Hepatocyte (in vitro differentiated cells): ENCODE results near the gene FSCN2. TPM values are rescaled to one million over a fixed set of nuclear protein-coding genes. Genes with fewer than 3 reads are reported as not detected.

Experiments used
- DNase-seq: peaks from one replicate; pipeline ENCODE4 v3.0.0-alpha.2; 2016; ENCODE audit warnings: low spot score
- H2AFZ ChIP-seq: fragments of 200-600 bp; sonication (generic); 2 replicates; pipeline ENCODE4 v1.6.0; 2016; ENCODE audit warnings: antibody characterized with exemption, mild to moderate bottlenecking
- H3K27ac ChIP-seq: fragments of 200-600 bp; sonication (generic); 2 replicates; pipeline ENCODE4 v1.5.1; 2016; ENCODE audit warnings: mild to moderate bottlenecking
- H3K27me3 ChIP-seq: fragments of 200-600 bp; sonication (generic); 2 replicates; pipeline ENCODE4 v1.6.1; 2016
- H3K36me3 ChIP-seq: fragments of 200-600 bp; sonication (generic); replicated peaks from 2 replicates; pipeline ENCODE4 v1.5.1; 2016; ENCODE audit warnings: low read depth; ENCODE audit not compliant: insufficient read depth
- H3K4me1 ChIP-seq: fragments of 200-600 bp; sonication (generic); 2 replicates; pipeline ENCODE4 v1.5.1; 2016; ENCODE audit warnings: mild to moderate bottlenecking, moderate library complexity; ENCODE audit not compliant: insufficient read depth
- H3K4me2 ChIP-seq: fragments of 200-600 bp; sonication (generic); 2 replicates; pipeline ENCODE4 v1.6.0; 2016
- H3K4me3 ChIP-seq: fragments of 200-600 bp; sonication (generic); 2 replicates; pipeline ENCODE4 v1.5.1; 2016; ENCODE audit warnings: mild to moderate bottlenecking
- H3K79me2 ChIP-seq: fragments of 200-600 bp; sonication (generic); 2 replicates; pipeline ENCODE4 v1.6.0; 2017; ENCODE audit warnings: mild to moderate bottlenecking
- H3K9me2 ChIP-seq: fragments of 200-600 bp; sonication (generic); replicated peaks from 2 replicates; pipeline ENCODE4 v1.6.0; 2017; ENCODE audit warnings: mild to moderate bottlenecking; ENCODE audit not compliant: insufficient read depth
- H3K9me3 ChIP-seq: fragments of 200-600 bp; sonication (generic); 2 replicates; pipeline ENCODE4 v1.5.1; 2016; ENCODE audit warnings: low read depth, mild to moderate bottlenecking
- H4K20me1 ChIP-seq: fragments of 200-600 bp; sonication (generic); 2 replicates; pipeline ENCODE4 v1.6.0; 2016; ENCODE audit warnings: mild to moderate bottlenecking; ENCODE audit not compliant: insufficient read depth, poor library complexity, severe bottlenecking
- CTCF ChIP-seq: fragments of 200-600 bp; sonication (generic); IDR thresholded peaks from 2 replicates; pipeline ENCODE4 v1.5.1; 2016; ENCODE audit warnings: antibody characterized with exemption, mild to moderate bottlenecking; ENCODE audit not compliant: poor library complexity
- EZH2 ChIP-seq: fragments of 200-600 bp; sonication (generic); IDR thresholded peaks from 2 replicates; pipeline ENCODE4 v1.6.1; 2016; ENCODE audit warnings: antibody characterized with exemption, mild to moderate bottlenecking, borderline replicate concordance
- EZH2phosphoT487 ChIP-seq: fragments of 200-600 bp; sonication (generic); IDR thresholded peaks from one replicate; pipeline ENCODE4 v1.6.1; 2018; ENCODE audit warnings: antibody characterized with exemption, mild to moderate bottlenecking, low read depth, moderate library complexity; ENCODE audit not compliant: unreplicated experiment, severe bottlenecking
- WGBS: methylation state at CpG from one replicate; pipeline ENCODE4 v1.1.6; 2016; ENCODE audit warnings: low lambda C conversion rate; ENCODE audit errors: missing lambda C conversion rate; 5-methylcytosine and 5-hydroxymethylcytosine counted together
- polyA plus RNA-seq: library from polyadenylated mRNA; unstranded; fragments of >200 nt; fragmentation: Nextera tagmentation; extraction: Ambion mirVana; gene quantifications from 2 replicates; pipeline ENCODE4 v1.2.1, GENCODE V29; 2016
- total RNA-seq: library from RNA; depleted of rRNA; stranded (reverse); fragments of >200 nt; gene quantifications from 2 replicates; pipeline ENCODE4 v1.2.3, GENCODE V29; 2014

Gene FSCN2
- total and polyA plus RNA-seq, 2 experiments from 2014 or later, result 0.40 to 3.7 TPM

DNA sequence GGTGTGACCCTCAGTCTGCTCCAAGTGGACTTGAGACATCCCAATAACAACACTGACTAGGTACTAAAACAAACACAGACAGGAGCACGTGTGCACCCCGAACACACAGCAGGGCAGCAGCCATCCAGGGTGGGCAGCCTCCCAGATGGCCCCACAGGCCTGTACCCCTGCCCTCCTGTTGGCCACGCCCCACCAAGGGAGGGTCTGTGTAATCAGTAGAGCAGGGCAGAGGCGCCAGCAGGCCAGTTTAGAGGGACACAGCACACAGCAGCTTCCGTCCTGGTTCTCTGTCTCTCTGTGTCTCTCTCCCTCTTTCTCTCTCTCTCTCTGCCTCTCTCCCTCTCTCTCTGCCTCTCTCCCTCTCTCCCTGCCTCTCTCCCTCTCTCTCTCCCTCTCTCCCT, 37.0 kb upstream of the FSCN2 start:
- WGBS, result 51% methylated on average over 4 of the region's 5 CpGs
- no peaks in the 10 kb centered on the region for H4K20me1 ChIP-seq
- H3K36me3 ChIP-seq, result no peaks in the 10 kb centered on the region
- H3K4me2 ChIP-seq, result peak overlapping the region; percentile 42
- no peaks in the 10 kb centered on the region for H3K9me2 ChIP-seq
- H3K4me3 ChIP-seq, result no peak overlapping the region
- TF ChIP-seq CTCF (no peak), EZH2 (no peak), EZH2phosphoT487 (no peak)
- DNase-seq, result peak; percentile 73
- H3K27ac ChIP-seq, result peak overlapping the region; percentile 37
- H3K4me1 ChIP-seq, result peaks cover 36% of the 10 kb centered on the region
- no peaks in the 10 kb centered on the region for H3K27me3 ChIP-seq
- H3K9me3 ChIP-seq, result no peaks in the 10 kb centered on the region
- H2AFZ ChIP-seq, result no peak overlapping the region
- peaks cover 4% of the 10 kb centered on the region for H3K79me2 ChIP-seq

- Histone ChIP-seq H3K36me3 (no peaks in the 10 kb centered on the region), H4K20me1 (no peaks in the 10 kb centered on the region), H3K9me3 (no peaks in the 10 kb centered on the region), H2AFZ (no peak overlapping the region), H3K4me2 (peak overlapping the region; percentile 61), H3K79me2 (peaks cover 4% of the 10 kb centered on the region), H3K4me3 (no peak overlapping the region), H3K9me2 (no peaks in the 10 kb centered on the region), H3K27me3 (no peaks in the 10 kb centered on the region), H3K27ac (no peak overlapping the region), H3K4me1 (peaks cover 36% of the 10 kb centered on the region)
- 20% methylated on average over 5 of the region's 5 CpGs for WGBS
- no peak for DNase-seq
- no peak for TF ChIP-seq EZH2phosphoT487
- TF ChIP-seq EZH2, result no peak
- no peak for TF ChIP-seq CTCF
Observed at GRCh38 chr17:81491761-81492160, 36.4 kb upstream of the FSCN2 start.

DNA sequence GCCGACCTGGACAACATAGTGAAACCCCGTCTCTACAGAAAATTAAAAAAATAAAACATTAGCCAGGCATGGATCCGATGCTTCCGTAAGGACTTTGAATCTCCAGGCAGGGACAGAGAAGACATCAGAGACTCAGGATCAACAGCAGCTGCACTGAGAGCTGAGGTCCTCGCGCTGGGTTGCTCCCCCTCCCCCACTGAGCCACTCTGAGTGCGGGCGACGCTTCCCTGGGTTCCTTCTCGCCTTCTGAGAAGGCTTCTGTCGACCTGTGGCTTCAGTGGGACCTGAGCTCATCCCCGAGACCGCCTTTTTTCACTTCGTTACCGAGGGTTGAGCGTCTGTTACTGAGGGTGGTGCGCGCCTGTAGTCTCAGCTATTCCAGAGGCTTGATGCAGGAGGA, 36.0 kb upstream of the FSCN2 start:
- TF ChIP-seq CTCF (no peak), EZH2 (no peak), EZH2phosphoT487 (no peak)
- Histone ChIP-seq H3K36me3 (no peaks in the 10 kb centered on the region), H3K27ac (no peak overlapping the region), H3K9me3 (no peaks in the 10 kb centered on the region), H3K4me3 (no peak overlapping the region), H2AFZ (no peak overlapping the region), H3K9me2 (no peaks in the 10 kb centered on the region), H3K4me2 (peak overlapping the region; percentile 61), H4K20me1 (no peaks in the 10 kb centered on the region), H3K79me2 (peaks cover 4% of the 10 kb centered on the region), H3K4me1 (peaks cover 32% of the 10 kb centered on the region), H3K27me3 (no peaks in the 10 kb centered on the region)
- WGBS, result 54% methylated on average over 18 of the region's 18 CpGs
- DNase-seq, result no peak

- no peak overlapping the region for H3K4me3 ChIP-seq
- H3K36me3 ChIP-seq, result no peaks in the 10 kb centered on the region
- H3K27me3 ChIP-seq, result no peaks in the 10 kb centered on the region
- H3K4me2 ChIP-seq, result peak overlapping the region; percentile 61
- H3K27ac ChIP-seq, result no peak overlapping the region
- no peak for DNase-seq
- no peaks in the 10 kb centered on the region for H3K9me3 ChIP-seq
- H3K79me2 ChIP-seq, result peaks cover 4% of the 10 kb centered on the region
- 90% methylated on average over 7 of the region's 9 CpGs for WGBS
- no peaks in the 10 kb centered on the region for H4K20me1 ChIP-seq
- peaks cover 28% of the 10 kb centered on the region for H3K4me1 ChIP-seq
- no peaks in the 10 kb centered on the region for H3K9me2 ChIP-seq
- no peak overlapping the region for H2AFZ ChIP-seq
- TF ChIP-seq EZH2phosphoT487 (no peak), EZH2 (no peak), CTCF (no peak)
Observed at GRCh38 chr17:81492706-81493105, 35.5 kb upstream of the FSCN2 start.
